H54 (cell line): ENCODE measurements around the gene CCDC24.

Source experiments
- DNase-seq: peaks from one replicate; pipeline ENCODE4 v3.0.0; 2011; ENCODE audit warnings: low spot score, mixed read lengths; ENCODE audit not compliant: insufficient read length
- FAIRE-seq: peaks from 3 replicates; lab custom pipeline; 2011; peaks lifted over from hg19 to GRCh38; lab: Jason Lieb, UNC
- POLR2A ChIP-seq: IDR thresholded peaks from 2 replicates; pipeline ENCODE4 v1.6.1; 2011; ENCODE audit warnings: low read depth, mild to moderate bottlenecking, low read length

The CCDC24 gene

DNA sequence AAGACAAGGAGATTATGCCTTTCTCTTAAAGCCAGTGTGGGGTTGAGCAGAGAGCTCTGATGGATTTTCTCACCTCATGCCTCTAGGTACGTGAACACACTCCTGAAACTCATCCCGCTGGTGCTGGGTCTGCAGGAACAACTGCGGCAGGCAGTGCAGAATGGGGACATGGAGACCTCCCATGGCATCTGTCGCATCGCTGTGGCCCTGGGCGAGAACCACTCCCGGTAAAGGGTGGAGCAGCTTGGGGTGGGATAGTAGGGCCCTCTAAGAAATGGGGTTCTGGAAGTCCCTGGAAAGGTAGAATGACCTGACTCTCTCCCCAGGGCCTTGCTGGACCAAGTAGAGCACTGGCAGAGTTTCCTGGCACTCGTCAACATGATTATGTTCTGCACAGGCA lies 35.2 kb upstream of the CCDC24 start:
- TF ChIP-seq POLR2A = no peak
- DNase-seq (no peak), FAIRE-seq (no peak)

DNA sequence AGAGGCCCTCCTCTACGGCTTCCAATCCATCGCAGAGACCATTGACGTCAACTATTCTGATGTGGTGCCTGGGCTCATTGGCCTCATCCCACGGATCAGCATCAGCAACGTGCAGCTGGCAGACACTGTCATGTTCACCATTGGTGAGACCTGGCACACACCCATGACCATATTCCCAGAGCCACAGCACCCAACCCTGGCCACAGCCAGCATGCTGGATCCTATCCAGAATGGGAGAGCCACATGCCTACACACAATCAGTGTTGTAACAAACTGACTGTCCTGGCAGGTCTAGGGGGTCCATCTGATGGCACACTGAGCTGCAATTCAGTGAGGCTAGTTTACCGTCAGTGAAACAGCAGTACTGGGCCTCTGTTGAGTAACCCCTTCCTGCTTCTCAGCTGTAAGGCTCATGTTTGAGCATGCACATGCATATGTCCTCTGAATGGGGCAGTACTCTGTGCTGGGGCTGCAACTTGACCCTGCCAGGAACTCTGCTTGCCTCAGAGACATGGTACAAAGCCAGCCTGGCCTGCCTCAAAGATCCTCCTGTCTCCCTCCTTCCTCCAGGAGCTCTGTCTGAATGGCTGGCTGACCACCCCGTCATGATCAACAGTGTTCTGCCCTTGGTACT lies 33.9 kb upstream of the CCDC24 start:
- DNase-seq (no peak), FAIRE-seq (no peak)
- TF ChIP-seq POLR2A = no peak

DNA sequence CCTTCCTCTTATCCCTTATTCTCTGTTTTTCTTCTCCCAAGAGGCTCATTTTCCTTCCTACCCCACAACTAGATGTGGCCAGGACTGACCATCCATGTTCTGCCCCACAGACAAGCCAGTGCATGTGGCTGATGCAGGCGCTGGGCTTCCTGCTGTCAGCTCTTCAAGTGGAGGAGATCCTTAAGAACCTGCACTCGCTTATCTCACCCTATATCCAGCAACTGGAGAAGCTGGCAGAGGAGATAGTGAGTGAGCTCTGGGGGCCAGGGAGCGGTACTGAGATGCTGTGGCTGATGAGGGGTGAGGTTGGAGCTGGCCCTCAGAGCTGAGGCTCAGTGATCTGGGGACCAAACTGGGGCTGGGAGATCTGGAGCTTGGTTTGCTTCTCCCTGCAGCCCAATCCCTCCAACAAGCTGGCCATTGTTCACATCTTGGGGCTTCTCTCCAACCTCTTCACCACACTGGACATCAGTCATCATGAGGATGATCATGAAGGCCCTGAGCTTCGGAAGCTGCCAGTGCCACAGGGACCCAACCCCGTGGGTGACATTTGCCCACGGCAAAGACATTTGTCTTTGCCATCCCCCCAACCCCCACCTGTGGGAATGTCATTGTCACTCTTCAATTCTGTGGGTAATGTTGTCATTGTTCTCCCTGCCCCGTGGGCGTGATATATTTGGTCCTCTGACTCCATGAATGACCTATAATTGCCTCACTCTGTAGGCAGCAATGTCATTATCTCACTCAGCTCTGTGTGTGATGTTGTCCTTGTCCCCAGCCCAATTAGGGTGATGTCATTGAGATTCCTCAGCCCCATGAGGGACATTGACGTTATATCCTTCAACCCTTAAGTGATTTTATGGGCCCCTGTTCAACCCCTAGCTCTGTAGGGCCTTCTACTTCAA lies 32.8 kb upstream of the CCDC24 start:
- no peak for TF ChIP-seq POLR2A
- no peak for FAIRE-seq
- no peak for DNase-seq

DNA sequence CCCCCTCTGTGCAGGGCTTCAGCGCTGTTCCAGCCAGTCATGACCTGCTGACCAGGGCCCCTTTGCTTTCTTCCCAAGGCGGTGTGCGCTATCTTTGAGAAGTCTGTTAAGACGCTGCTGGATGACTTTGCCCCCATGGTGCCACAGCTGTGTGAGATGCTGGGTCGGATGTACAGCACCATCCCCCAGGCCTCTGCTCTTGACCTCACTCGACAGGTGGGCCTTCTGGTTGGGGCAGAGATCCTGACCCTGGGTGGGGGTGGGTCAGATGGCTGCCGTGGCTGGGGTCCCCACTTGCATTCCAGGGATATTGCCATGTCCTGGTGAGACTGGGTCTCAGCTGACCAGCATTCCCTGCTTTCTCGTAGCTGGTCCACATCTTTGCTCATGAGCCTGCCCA lies 30.6 kb upstream of the CCDC24 start:
- DNase-seq (no peak), FAIRE-seq (no peak)

DNA sequence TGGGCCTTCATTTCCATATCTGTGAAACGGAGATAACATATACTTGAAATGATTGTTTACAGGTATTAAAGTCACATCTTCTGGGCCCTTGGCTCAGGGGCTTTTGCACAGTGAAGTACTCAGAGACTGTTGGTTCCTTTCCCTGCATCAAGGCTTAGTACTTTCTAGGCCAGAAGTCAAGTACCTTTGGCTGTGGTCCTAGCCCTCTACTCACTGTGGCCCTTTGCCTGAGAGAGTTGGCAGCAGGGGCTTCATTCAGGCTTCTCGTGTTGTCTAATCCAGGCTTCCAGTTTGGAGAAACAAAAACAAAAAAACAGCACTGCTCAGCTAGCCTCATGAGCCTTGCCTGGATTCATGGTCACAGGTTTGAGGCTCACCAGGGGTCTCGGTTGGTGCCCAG lies 29.7 kb upstream of the CCDC24 start:
- no peak for TF ChIP-seq POLR2A
- FAIRE-seq (no peak), DNase-seq (no peak)

More for the DNA sequence above, 30.6 kb upstream of the CCDC24 start:
- no peak for TF ChIP-seq POLR2A

DNA sequence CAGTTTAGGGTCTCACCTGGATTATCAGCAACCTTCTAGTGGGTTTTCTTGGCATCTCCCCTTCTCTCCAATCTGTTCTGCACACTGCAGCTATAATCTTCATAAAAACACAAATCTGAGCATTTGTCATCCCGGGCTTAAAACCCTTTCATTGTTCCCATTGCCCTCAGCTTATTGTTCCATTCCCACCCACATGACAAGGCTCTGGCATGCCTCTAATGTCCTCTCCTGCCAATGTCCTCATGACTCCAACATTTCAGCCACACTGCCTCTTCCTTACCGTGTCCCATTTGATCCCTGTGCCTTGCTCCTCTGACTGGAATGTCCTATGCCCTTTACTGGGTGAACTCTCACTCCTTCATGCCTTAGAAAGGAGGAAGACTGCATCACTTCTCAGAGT lies 29.1 kb upstream of the CCDC24 start:
- no peak for FAIRE-seq
- no peak for DNase-seq
- no peak for TF ChIP-seq POLR2A

DNA sequence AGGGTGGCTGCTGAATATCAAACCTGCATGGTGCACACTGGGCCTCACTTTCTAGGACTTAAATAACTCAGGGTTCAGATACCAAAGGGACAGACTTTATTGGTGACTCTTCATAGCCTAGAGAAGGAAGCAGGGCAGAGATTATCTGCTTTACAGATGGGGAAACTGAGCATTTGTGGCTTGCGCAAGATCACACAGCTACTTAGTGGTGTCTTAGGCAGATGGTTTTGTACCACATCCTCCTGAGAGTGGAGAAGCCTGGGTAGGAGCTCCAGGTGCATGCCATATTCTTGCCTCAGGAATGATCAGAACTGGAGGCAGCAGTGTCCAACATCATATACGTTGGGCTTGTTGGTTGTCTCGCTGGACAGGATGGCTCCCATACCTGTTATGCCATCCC lies 28.4 kb upstream of the CCDC24 start:
- FAIRE-seq (no peak), DNase-seq (no peak)
- no peak for TF ChIP-seq POLR2A

DNA sequence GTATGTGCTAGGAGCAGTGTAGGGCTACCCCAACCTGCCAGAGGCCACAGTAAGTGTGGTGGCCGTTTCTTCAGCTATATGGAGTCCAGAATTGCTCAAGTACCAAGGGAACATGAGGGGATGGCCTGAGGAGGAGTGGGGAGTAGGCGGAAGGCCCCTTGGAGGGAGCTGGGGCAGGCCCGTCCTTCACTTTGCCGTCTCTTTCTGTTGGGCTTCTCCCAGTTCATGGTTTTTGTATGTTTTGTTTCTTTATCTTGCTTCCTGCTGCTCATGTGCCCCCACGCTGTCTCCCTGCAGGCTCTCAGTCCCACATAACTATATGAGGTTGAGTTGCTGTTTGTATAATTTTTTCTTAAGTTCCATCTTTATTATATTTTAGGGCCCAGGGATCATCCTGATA lies 27.5 kb upstream of the CCDC24 start:
- TF ChIP-seq POLR2A = no peak
- DNase-seq (no peak), FAIRE-seq (no peak)

DNA sequence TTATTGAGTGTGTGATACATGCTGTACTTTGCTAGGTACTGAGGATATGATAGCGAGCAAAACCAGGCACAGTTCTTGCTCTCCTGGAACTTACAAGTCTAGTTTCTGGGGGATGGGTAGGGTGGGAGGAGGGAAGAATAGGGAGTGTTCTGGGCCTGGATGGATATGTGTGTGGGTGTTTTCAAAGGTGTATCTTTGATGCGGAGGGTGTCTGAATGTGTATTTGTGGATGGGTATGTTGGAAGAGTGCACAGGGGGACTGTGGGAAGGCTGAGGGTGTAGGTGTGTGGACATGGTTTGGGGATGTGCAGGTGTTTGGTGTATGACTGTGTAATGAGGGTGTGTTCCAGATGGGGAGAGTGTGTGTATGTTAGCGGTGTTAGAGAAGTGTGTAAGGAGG lies 26.1 kb upstream of the CCDC24 start:
- DNase-seq (no peak), FAIRE-seq (no peak)
- no peak for TF ChIP-seq POLR2A

DNA sequence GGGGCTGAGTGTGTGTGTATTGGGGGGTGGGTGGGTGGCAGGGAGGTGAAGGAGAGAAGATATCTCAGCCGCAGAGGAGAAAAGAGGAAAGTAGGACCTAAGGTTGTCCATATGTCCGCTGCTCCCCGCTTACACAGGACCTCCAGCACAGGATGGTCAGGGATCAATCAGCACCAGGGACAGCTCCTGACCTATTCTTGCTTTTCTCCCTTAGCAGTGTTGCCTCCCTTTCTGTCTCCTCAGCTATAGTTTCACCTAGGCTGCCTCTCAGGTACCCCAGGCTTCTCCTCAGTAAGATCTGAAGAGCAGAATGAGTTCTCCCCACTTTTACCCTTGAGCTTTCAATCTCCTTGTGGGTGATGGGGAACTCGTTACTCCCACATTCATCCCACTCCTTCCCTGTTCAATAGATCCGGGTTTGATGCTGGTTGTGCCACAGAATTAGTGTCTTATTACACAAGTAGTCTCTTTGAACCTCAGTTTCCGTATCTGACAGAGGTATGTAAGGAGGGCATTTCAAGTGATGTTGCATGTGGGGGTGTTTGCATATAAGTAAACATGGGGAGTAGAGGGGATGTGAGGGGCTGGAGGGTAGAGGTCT lies 23.0 kb upstream of the CCDC24 start:
- DNase-seq (no peak), FAIRE-seq (no peak)
- TF ChIP-seq POLR2A = no peak

DNA sequence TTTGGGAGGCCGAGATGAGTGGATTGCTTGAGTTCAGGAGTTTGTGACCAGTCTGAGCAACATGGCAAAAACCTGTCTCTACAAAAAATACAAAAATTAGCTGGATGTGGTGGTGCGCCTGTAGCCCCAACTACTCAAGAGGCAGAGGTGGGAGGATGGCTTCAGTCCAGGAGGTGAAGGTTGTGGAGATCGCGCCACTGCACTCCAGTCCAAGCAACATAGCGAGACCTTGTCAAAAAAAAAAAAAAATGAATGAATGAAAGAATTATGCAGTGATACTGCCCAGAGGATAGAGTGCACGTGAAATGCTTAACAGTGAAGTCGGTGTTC lies 22.0 kb upstream of the CCDC24 start:
- FAIRE-seq = no peak
- no peak for TF ChIP-seq POLR2A

DNA sequence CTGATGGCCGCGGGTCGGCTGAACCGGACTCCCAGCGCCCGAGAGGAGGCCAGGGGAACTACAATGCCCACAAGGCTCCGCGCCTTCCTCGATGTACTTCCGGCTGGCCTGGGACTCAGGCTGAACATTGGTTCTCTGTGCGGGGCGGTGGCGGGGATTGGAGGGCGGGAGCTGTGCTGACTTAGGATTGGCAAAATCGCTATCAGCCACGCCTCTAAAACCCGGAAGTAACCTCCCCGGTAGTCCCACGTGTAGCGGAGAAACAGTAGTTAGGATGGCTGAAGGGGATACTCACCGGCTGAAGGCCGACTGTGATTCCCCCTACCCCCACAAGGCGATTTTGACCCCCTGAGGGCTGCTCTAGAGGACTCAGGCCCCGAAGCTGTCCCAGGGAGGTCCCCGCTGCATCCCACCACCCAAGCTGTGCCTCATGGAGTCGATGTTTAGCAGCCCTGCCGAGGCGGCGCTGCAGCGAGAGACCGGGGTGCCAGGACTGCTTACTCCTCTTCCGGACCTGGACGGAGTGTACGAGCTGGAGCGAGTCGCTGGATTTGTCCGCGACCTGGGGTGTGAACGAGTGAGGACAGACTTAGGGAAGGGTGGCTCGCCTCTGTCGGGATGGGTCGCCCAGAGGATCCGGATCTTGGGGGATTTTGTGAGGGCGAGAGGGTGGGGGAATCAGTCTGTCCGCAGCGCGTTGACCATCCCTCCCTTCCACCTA lies 21.5 kb upstream of the CCDC24 start, which contains the start of gene DPH2:
DPH2 (plus strand) TSS at position 265 of the 721 bp plus-strand sequence; CDS start at position 431, 166 bp downstream.
- FAIRE-seq = peak; percentile 66
- peak; percentile 99 for DNase-seq

More for the DNA sequence above, 22.0 kb upstream of the CCDC24 start:
- DNase-seq = no peak

DNA sequence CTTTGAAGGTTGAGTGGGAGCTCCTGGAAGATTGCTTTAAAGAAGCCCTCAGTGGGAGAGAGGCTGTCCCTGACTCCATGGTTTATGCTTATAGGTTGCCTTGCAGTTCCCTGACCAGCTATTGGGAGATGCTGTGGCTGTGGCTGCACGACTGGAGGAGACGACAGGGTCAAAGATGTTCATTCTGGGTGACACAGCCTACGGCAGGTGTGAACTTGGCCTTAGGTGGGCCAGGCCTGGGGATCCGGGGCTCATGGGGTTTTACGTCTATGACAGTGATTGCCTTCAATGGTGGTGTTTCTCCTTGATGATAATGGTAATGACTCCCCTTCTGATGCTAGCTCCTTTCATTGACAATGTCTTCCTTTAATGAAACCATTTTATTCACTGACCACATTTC lies 20.9 kb upstream of the CCDC24 start:
- TF ChIP-seq POLR2A = no peak
- DNase-seq (no peak), FAIRE-seq (no peak)

More for the DNA sequence above, 21.5 kb upstream of the CCDC24 start, which contains the start of gene DPH2:
- no peak for TF ChIP-seq POLR2A

DNA sequence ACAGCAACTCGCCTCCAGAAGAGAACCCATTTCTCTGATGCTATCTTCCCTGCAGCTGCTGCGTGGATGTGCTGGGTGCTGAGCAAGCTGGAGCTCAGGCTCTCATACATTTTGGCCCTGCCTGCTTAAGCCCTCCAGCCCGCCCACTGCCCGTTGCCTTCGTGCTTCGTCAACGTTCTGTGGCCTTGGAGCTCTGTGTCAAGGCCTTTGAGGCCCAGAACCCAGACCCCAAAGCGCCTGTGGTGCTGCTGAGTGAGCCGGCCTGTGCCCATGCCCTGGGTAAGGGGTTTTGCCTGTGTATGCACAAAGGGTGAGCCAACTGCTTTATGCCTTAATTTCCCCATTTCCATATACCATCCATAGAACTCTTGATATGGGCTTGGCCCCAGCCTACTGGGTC lies 20.5 kb upstream of the CCDC24 start:
- FAIRE-seq (no peak), DNase-seq (no peak)
- no peak for TF ChIP-seq POLR2A
